ENCODE measurements around the gene PCDHB13.
"Not testable (repeated sequence)": the region's sequence is repeated elsewhere in the genome, so short reads cannot be mapped to it uniquely, and the experiment has no call there.

Gene PCDHB13

DNA sequence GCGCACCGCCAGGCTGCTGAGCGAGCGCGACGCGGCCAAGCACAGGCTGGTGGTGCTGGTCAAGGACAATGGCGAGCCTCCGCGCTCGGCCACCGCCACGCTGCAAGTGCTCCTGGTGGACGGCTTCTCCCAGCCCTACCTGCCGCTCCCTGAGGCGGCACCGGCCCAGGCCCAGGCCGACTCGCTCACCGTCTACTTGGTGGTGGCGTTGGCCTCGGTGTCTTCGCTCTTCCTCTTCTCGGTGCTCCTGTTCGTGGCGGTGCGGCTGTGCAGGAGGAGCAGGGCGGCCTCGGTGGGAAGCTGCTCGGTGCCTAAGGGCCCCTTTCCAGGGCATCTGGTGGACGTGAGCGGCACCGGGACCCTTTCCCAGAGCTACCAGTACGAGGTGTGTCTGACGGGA is 12.1 kb upstream of the PCDHB13 start:
- not testable (repeated sequence) for H3K4me3 ChIP-seq (ENCODE audit: low read depth in 1 of 2, low read length in 2 of 2); H3K36me3 ChIP-seq (ENCODE audit: insufficient read depth, low read length); H2AFZ ChIP-seq (ENCODE audit: low read depth, low read length); H3K27ac ChIP-seq (ENCODE audit: low read length); H3K4me1 ChIP-seq (ENCODE audit: insufficient read depth, low read length); H3K79me2 ChIP-seq (ENCODE audit: insufficient read depth, low read length); H4K20me1 ChIP-seq (ENCODE audit: insufficient read depth, low read length); H3K27me3 ChIP-seq (ENCODE audit: insufficient read depth, low read length, poor library complexity); H3K9ac ChIP-seq (ENCODE audit: low read depth, low read length); H3K4me2 ChIP-seq (ENCODE audit: insufficient read depth, low read length); H3K9me3 ChIP-seq (ENCODE audit: insufficient read depth, low read length, severe bottlenecking); DNase-seq; ATAC-seq (ENCODE audit: insufficient read depth, low read depth)

GRCh38 chr5:141208478-141208877 is 5.2 kb upstream of the PCDHB13 start, which contains the start of gene PCDHB12:
Gene PCDHB12, plus strand, starts transcription at chr5:141208719. Its CDS starts 189 bp downstream, at chr5:141208908.
- peaks cover 11% of the 10 kb centered on the region for H3K27me3 ChIP-seq (ENCODE audit: insufficient read depth, low read length, poor library complexity)
- no peaks in the 10 kb centered on the region for H3K36me3 ChIP-seq (ENCODE audit: insufficient read depth, low read length)
- no peak within 1 kb of the TSS for H3K4me3 ChIP-seq (ENCODE audit: low read depth in 1 of 2, low read length in 2 of 2)
- H3K4me2 ChIP-seq (ENCODE audit: insufficient read depth, low read length) = no peak within 1 kb of the TSS
- H3K9me3 ChIP-seq (ENCODE audit: insufficient read depth, low read length, severe bottlenecking) = no peaks in the 10 kb centered on the region
- no peaks in the 10 kb centered on the region for H3K79me2 ChIP-seq (ENCODE audit: insufficient read depth, low read length)
- no peaks in the 10 kb centered on the region for H4K20me1 ChIP-seq (ENCODE audit: insufficient read depth, low read length)
- H3K9ac ChIP-seq (ENCODE audit: low read depth, low read length) = no peak within 1 kb of the TSS
- no peak within 1 kb of the TSS for H2AFZ ChIP-seq (ENCODE audit: low read depth, low read length)
- ATAC-seq (ENCODE audit: insufficient read depth, low read depth) = no peak
- no peak for DNase-seq
- no peaks in the 10 kb centered on the region for H3K4me1 ChIP-seq (ENCODE audit: insufficient read depth, low read length)
- TF ChIP-seq CTCF (IDR thresholded peaks at IDR 0.05; ENCODE audit: borderline replicate concordance, extremely low read depth, low read length, poor library complexity, severe bottlenecking) (peak; percentile 40), EZH2 (IDR thresholded peaks at IDR 0.05; ENCODE audit: borderline replicate concordance, low read depth, low read length, severe bottlenecking) (no peak)
- H3K27ac ChIP-seq (ENCODE audit: low read length) = no peak within 1 kb of the TSS

DNA sequence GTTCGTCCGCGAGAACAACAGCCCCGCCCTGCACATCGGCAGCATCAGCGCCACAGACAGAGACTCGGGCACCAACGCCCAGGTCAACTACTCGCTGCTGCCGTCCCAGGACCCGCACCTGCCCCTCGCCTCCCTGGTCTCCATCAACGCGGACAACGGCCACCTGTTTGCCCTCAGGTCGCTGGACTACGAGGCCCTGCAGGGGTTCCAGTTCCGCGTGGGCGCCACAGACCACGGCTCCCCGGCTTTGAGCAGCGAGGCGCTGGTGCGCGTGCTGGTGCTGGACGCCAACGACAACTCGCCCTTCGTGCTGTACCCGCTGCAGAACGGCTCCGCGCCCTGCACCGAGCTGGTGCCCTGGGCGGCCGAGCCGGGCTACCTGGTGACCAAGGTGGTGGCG is 3.4 kb upstream of the PCDHB13 start:
- not testable (repeated sequence) for H3K4me1 ChIP-seq (ENCODE audit: insufficient read depth, low read length); H3K4me2 ChIP-seq (ENCODE audit: insufficient read depth, low read length); H3K4me3 ChIP-seq (ENCODE audit: low read depth in 1 of 2, low read length in 2 of 2); H4K20me1 ChIP-seq (ENCODE audit: insufficient read depth, low read length); H3K9me3 ChIP-seq (ENCODE audit: insufficient read depth, low read length, severe bottlenecking); DNase-seq; ATAC-seq (ENCODE audit: insufficient read depth, low read depth); H3K9ac ChIP-seq (ENCODE audit: low read depth, low read length); H3K36me3 ChIP-seq (ENCODE audit: insufficient read depth, low read length); H2AFZ ChIP-seq (ENCODE audit: low read depth, low read length); H3K79me2 ChIP-seq (ENCODE audit: insufficient read depth, low read length); H3K27ac ChIP-seq (ENCODE audit: low read length)
- H3K27me3 ChIP-seq (ENCODE audit: insufficient read depth, low read length, poor library complexity) = peaks cover 11% of the 10 kb centered on the region

DNA sequence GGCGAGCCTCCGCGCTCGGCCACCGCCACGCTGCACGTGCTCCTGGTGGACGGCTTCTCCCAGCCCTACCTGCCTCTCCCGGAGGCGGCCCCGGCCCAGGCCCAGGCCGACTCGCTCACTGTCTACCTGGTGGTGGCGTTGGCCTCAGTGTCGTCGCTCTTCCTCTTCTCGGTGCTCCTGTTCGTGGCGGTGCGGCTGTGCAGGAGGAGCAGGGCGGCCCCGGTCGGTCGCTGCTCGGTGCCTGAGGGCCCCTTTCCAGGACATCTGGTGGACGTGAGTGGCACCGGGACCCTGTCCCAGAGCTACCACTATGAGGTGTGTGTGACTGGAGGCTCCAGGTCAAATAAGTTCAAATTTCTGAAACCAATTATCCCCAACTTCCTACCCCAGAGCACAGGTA is 2.9 kb upstream of the PCDHB13 start:
- DNase-seq; H3K79me2 ChIP-seq (ENCODE audit: insufficient read depth, low read length); H3K4me1 ChIP-seq (ENCODE audit: insufficient read depth, low read length); H4K20me1 ChIP-seq (ENCODE audit: insufficient read depth, low read length); H3K4me2 ChIP-seq (ENCODE audit: insufficient read depth, low read length); H3K9ac ChIP-seq (ENCODE audit: low read depth, low read length); H2AFZ ChIP-seq (ENCODE audit: low read depth, low read length); H3K36me3 ChIP-seq (ENCODE audit: insufficient read depth, low read length); H3K27ac ChIP-seq (ENCODE audit: low read length); H3K9me3 ChIP-seq (ENCODE audit: insufficient read depth, low read length, severe bottlenecking); ATAC-seq (ENCODE audit: insufficient read depth, low read depth); H3K4me3 ChIP-seq (ENCODE audit: low read depth in 1 of 2, low read length in 2 of 2): not testable (repeated sequence)
- H3K27me3 ChIP-seq (ENCODE audit: insufficient read depth, low read length, poor library complexity) = peaks cover 11% of the 10 kb centered on the region

- not testable (repeated sequence) for H3K36me3 ChIP-seq (ENCODE audit: insufficient read depth, low read length); H3K27me3 ChIP-seq (ENCODE audit: insufficient read depth, low read length, poor library complexity); ATAC-seq (ENCODE audit: insufficient read depth, low read depth); H3K27ac ChIP-seq (ENCODE audit: low read length); H3K4me2 ChIP-seq (ENCODE audit: insufficient read depth, low read length); H3K4me1 ChIP-seq (ENCODE audit: insufficient read depth, low read length); DNase-seq; H3K9ac ChIP-seq (ENCODE audit: low read depth, low read length); H2AFZ ChIP-seq (ENCODE audit: low read depth, low read length); H4K20me1 ChIP-seq (ENCODE audit: insufficient read depth, low read length); H3K9me3 ChIP-seq (ENCODE audit: insufficient read depth, low read length, severe bottlenecking); H3K4me3 ChIP-seq (ENCODE audit: low read depth in 1 of 2, low read length in 2 of 2); H3K79me2 ChIP-seq (ENCODE audit: insufficient read depth, low read length)
Observed at GRCh38 chr5:141214583-141214982, 864 bp downstream of the PCDHB13 start.

- not testable (repeated sequence) for H3K36me3 ChIP-seq (ENCODE audit: insufficient read depth, low read length); H3K9ac ChIP-seq (ENCODE audit: low read depth, low read length); ATAC-seq (ENCODE audit: insufficient read depth, low read depth); H2AFZ ChIP-seq (ENCODE audit: low read depth, low read length); H4K20me1 ChIP-seq (ENCODE audit: insufficient read depth, low read length); H3K9me3 ChIP-seq (ENCODE audit: insufficient read depth, low read length, severe bottlenecking); H3K27ac ChIP-seq (ENCODE audit: low read length); H3K4me2 ChIP-seq (ENCODE audit: insufficient read depth, low read length); H3K4me3 ChIP-seq (ENCODE audit: low read depth in 1 of 2, low read length in 2 of 2); H3K4me1 ChIP-seq (ENCODE audit: insufficient read depth, low read length); H3K27me3 ChIP-seq (ENCODE audit: insufficient read depth, low read length, poor library complexity); DNase-seq; H3K79me2 ChIP-seq (ENCODE audit: insufficient read depth, low read length)
Observed at GRCh38 chr5:141215504-141215903, 1.8 kb downstream of the PCDHB13 start.

GRCh38 chr5:141216035-141216434 is 2.3 kb downstream of the PCDHB13 start:
- not testable (repeated sequence) for H3K79me2 ChIP-seq (ENCODE audit: insufficient read depth, low read length); H2AFZ ChIP-seq (ENCODE audit: low read depth, low read length); H3K4me3 ChIP-seq (ENCODE audit: low read depth in 1 of 2, low read length in 2 of 2); H3K27me3 ChIP-seq (ENCODE audit: insufficient read depth, low read length, poor library complexity); H3K4me1 ChIP-seq (ENCODE audit: insufficient read depth, low read length); H3K9ac ChIP-seq (ENCODE audit: low read depth, low read length); DNase-seq; H3K36me3 ChIP-seq (ENCODE audit: insufficient read depth, low read length); H3K27ac ChIP-seq (ENCODE audit: low read length); H3K9me3 ChIP-seq (ENCODE audit: insufficient read depth, low read length, severe bottlenecking); H3K4me2 ChIP-seq (ENCODE audit: insufficient read depth, low read length); ATAC-seq (ENCODE audit: insufficient read depth, low read depth); H4K20me1 ChIP-seq (ENCODE audit: insufficient read depth, low read length)
